NCI-H69 (cell line): ENCODE measurements around the gene EML2.

Source experiments
- DNase-seq: peaks from one replicate; lab custom pipeline; 2025; lab: John Stamatoyannopoulos, UW

The EML2 gene

GRCh38 chr19:45587873-45588272 lies 51.3 kb downstream of the EML2 start:
- no peak for DNase-seq

GRCh38 chr19:45585158-45585577 lies 54.0 kb downstream of the EML2 start:
- DNase-seq = no peak

- peak; percentile 100 for DNase-seq
These were observed 54.7 kb downstream of the EML2 start, which contains the start of gene OPA3 for GRCh38 chr19:45584332-45585157. TSS of gene OPA3 (minus strand) at chr19:45584802. CDS start at chr19:45584764, 38 bp downstream.

- DNase-seq = no peak
These were observed 57.6 kb downstream of the EML2 start for GRCh38 chr19:45581576-45581975.

GRCh38 chr19:45578861-45579260 lies 60.3 kb downstream of the EML2 start:
- no peak for DNase-seq

GRCh38 chr19:45577111-45577905 lies 61.9 kb downstream of the EML2 start:
- no peak for DNase-seq

GRCh38 chr19:45576682-45577081 lies 62.5 kb downstream of the EML2 start:
- DNase-seq = no peak

GRCh38 chr19:45575216-45575615 lies 64.0 kb downstream of the EML2 start:
- no peak for DNase-seq

- DNase-seq = no peak
These were observed 64.7 kb downstream of the EML2 start for GRCh38 chr19:45574526-45574925.

- DNase-seq = no peak
These were observed 67.6 kb downstream of the EML2 start for GRCh38 chr19:45571457-45572220.

- peak; percentile 50 for DNase-seq
These were observed 69.4 kb downstream of the EML2 start for GRCh38 chr19:45569619-45570421.

- peak; percentile 91 for DNase-seq
These were observed 70.5 kb downstream of the EML2 start for GRCh38 chr19:45568732-45569131.

- DNase-seq = no peak
These were observed 71.6 kb downstream of the EML2 start for GRCh38 chr19:45567609-45568008.

GRCh38 chr19:45564131-45564780 lies 74.9 kb downstream of the EML2 start:
- peak; percentile 94 for DNase-seq

GRCh38 chr19:45560686-45561085 lies 78.5 kb downstream of the EML2 start:
- DNase-seq = no peak

- DNase-seq = no peak
These were observed 79.2 kb downstream of the EML2 start for GRCh38 chr19:45560038-45560437.
